Erythroblast (primary cell): ENCODE data around the gene NLRC5.

Source experiments
- DNase-seq, 2 experiments: peaks; one replicate each; lab custom pipeline; 2025; lab: John Stamatoyannopoulos, UW
- GATA1 ChIP-seq: IDR thresholded peaks from 2 replicates; pipeline ENCODE4 v1.6.1; 2011; ENCODE audit warnings: low read depth, mild to moderate bottlenecking, control low read depth, low read length, moderate library complexity
- POLR2A ChIP-seq: IDR thresholded peaks from 2 replicates; pipeline ENCODE4 v1.6.1; 2011; ENCODE audit warnings: mild to moderate bottlenecking, low read length

NLRC5 gene

GRCh38 chr16:57009643-57010170 is 20.4 kb downstream of the NLRC5 start:
- DNase-seq, result no peak
- TF ChIP-seq GATA1 (no peak), POLR2A (no peak)

- TF ChIP-seq POLR2A (no peak), GATA1 (no peak)
- DNase-seq, result no peak
Observed at GRCh38 chr16:57012353-57012752, 23.0 kb downstream of the NLRC5 start.

GRCh38 chr16:57013229-57013628 is 23.9 kb downstream of the NLRC5 start:
- TF ChIP-seq POLR2A, result no peak
- no peak for TF ChIP-seq GATA1
- DNase-seq, result no peak

GRCh38 chr16:57013902-57014301 is 24.5 kb downstream of the NLRC5 start:
- no peak for TF ChIP-seq GATA1
- no peak for TF ChIP-seq POLR2A
- no peak for DNase-seq

GRCh38 chr16:57016301-57016700 is 26.9 kb downstream of the NLRC5 start:
- TF ChIP-seq GATA1 (no peak), POLR2A (no peak)
- no peak for DNase-seq

- DNase-seq, result no peak
- TF ChIP-seq POLR2A (no peak), GATA1 (no peak)
Observed at GRCh38 chr16:57016831-57017230, 27.5 kb downstream of the NLRC5 start.

- TF ChIP-seq POLR2A (no peak), GATA1 (no peak)
Observed at GRCh38 chr16:57017251-57017650, 27.9 kb downstream of the NLRC5 start.

GRCh38 chr16:57019746-57020145 is 30.4 kb downstream of the NLRC5 start:
- TF ChIP-seq POLR2A (no peak), GATA1 (no peak)
- DNase-seq, result no peak

More at GRCh38 chr16:57017251-57017650, 27.9 kb downstream of the NLRC5 start:
- DNase-seq, result no peak

GRCh38 chr16:57020651-57021050 is 31.3 kb downstream of the NLRC5 start:
- no peak for DNase-seq
- TF ChIP-seq GATA1, result no peak
- TF ChIP-seq POLR2A, result no peak

GRCh38 chr16:57021757-57022156 is 32.4 kb downstream of the NLRC5 start:
- TF ChIP-seq POLR2A (no peak), GATA1 (no peak)
- DNase-seq, result no peak

GRCh38 chr16:57022445-57022844 is 33.1 kb downstream of the NLRC5 start:
- no peak for DNase-seq
- TF ChIP-seq GATA1 (no peak), POLR2A (no peak)

GRCh38 chr16:57023541-57024249 is 34.3 kb downstream of the NLRC5 start:
- TF ChIP-seq GATA1 (no peak), POLR2A (no peak)
- DNase-seq, result no peak

GRCh38 chr16:57024894-57025680 is 35.7 kb downstream of the NLRC5 start:
- TF ChIP-seq GATA1 (no peak), POLR2A (no peak)
- DNase-seq, result no peak

- DNase-seq, result no peak
- TF ChIP-seq GATA1, result no peak
- TF ChIP-seq POLR2A, result no peak
Observed at GRCh38 chr16:57025941-57026777, 36.8 kb downstream of the NLRC5 start.
